GM18951 (cell line): ENCODE measurements around the gene FAM161A.
"Not testable (repeated sequence)": the region's sequence is repeated elsewhere in the genome, so short reads cannot be mapped to it uniquely, and the experiment has no call there.

Experiments used
- POLR2A ChIP-seq: IDR thresholded peaks from 4 replicates; pipeline ENCODE4 v1.6.1; 2011; ENCODE audit warnings: mild to moderate bottlenecking; ENCODE audit not compliant: insufficient read length, insufficient read depth; ENCODE audit errors: extremely low read depth
- in situ Hi-C: fragments of 300-500 bp; cut with MboI; formaldehyde crosslinking; loops from one replicate; pipeline ENCODE4 v1.12.0; 2022; ENCODE audit warnings: low sequenced_read_pairs, mixed read lengths, inconsistent platforms; ENCODE audit not compliant: unreplicated experiment

The FAM161A gene

GRCh38 chr2:61814539-61815160, 39.2 kb downstream of the FAM161A start:
- in situ Hi-C loops = no loop called here
- TF ChIP-seq POLR2A = no peak

- in situ Hi-C loops = not testable (repeated sequence)
These were observed 40.5 kb downstream of the FAM161A start for GRCh38 chr2:61813314-61813713.

GRCh38 chr2:61811821-61812220, 42.0 kb downstream of the FAM161A start:
- TF ChIP-seq POLR2A = no peak
- in situ Hi-C loops = no loop called here

GRCh38 chr2:61810203-61810602, 43.7 kb downstream of the FAM161A start:
- in situ Hi-C loops = not testable (repeated sequence)

- in situ Hi-C loops = not testable (repeated sequence)
These were observed 45.2 kb downstream of the FAM161A start for GRCh38 chr2:61808693-61809092.

- in situ Hi-C loops = no loop called here
- no peak for TF ChIP-seq POLR2A
These were observed 46.7 kb downstream of the FAM161A start for GRCh38 chr2:61807036-61807757.

- TF ChIP-seq POLR2A = no peak
- in situ Hi-C loops = no loop called here
These were observed 51.3 kb downstream of the FAM161A start for GRCh38 chr2:61802548-61802947.

GRCh38 chr2:61799099-61799498, 54.8 kb downstream of the FAM161A start:
- no peak for TF ChIP-seq POLR2A
- in situ Hi-C loops = no loop called here

- in situ Hi-C loops = not testable (repeated sequence)
These were observed 56.4 kb downstream of the FAM161A start for GRCh38 chr2:61797446-61797845.

- TF ChIP-seq POLR2A = no peak
- in situ Hi-C loops = no loop called here
These were observed 58.5 kb downstream of the FAM161A start for GRCh38 chr2:61795408-61795807.

- no peak for TF ChIP-seq POLR2A
- in situ Hi-C loops = no loop called here
These were observed 60.4 kb downstream of the FAM161A start for GRCh38 chr2:61793389-61793836.

- in situ Hi-C loops = no loop called here
- TF ChIP-seq POLR2A = no peak
These were observed 61.4 kb downstream of the FAM161A start for GRCh38 chr2:61792355-61792890.

- TF ChIP-seq POLR2A = no peak
- in situ Hi-C loops = no loop called here
These were observed 63.9 kb downstream of the FAM161A start for GRCh38 chr2:61789807-61790602.
